ENCODE measurements around the gene PSMG4. TPM values are rescaled to one million over a fixed set of nuclear protein-coding genes. Genes with fewer than 3 reads are reported as not detected.
"Not testable (repeated sequence)": the region's sequence is repeated elsewhere in the genome, so short reads cannot be mapped to it uniquely, and the experiment has no call there.

PSMG4 gene
- total RNA-seq, 1 donor, result 19.9 TPM

GRCh38 chr6:3244003-3244831 lies 14.5 kb upstream of the PSMG4 start:
- DNase-seq (ENCODE audit: low read depth), result no peak
- H3K4me3 ChIP-seq (ENCODE audit: low read depth, low read length), result no peak overlapping the region
- TF ChIP-seq, protein P1, sequence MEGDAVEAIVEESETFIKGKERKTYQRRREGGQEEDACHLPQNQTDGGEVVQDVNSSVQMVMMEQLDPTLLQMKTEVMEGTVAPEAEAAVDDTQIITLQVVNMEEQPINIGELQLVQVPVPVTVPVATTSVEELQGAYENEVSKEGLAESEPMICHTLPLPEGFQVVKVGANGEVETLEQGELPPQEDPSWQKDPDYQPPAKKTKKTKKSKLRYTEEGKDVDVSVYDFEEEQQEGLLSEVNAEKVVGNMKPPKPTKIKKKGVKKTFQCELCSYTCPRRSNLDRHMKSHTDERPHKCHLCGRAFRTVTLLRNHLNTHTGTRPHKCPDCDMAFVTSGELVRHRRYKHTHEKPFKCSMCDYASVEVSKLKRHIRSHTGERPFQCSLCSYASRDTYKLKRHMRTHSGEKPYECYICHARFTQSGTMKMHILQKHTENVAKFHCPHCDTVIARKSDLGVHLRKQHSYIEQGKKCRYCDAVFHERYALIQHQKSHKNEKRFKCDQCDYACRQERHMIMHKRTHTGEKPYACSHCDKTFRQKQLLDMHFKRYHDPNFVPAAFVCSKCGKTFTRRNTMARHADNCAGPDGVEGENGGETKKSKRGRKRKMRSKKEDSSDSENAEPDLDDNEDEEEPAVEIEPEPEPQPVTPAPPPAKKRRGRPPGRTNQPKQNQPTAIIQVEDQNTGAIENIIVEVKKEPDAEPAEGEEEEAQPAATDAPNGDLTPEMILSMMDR (IDR thresholded peaks at IDR 0.05; ENCODE audit: insufficient read depth, low read depth, low read length), result no peak

GRCh38 chr6:3244832-3245161 lies 13.9 kb upstream of the PSMG4 start:
- DNase-seq (ENCODE audit: low read depth); H3K4me3 ChIP-seq (ENCODE audit: low read depth, low read length): not testable (repeated sequence)

DNA sequence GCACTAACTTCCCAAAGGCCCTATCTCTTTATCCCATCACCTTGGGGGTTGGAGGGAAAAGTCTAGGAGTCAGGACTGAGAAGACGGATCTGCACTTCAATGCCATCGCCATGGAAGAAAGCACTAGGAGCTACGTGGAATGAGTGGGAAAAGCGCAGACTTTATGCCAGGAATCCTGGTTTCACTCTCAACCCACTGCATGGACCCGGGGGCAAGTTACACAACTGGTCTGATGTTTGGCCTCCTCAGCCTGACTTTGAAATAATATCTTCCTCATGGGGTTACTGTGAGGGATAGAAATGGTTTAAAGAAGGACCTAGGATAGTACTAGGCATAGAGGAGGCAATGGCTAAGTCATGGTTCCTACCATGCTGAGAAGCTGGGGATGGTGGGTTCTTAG lies 13.5 kb upstream of the PSMG4 start:
- DNase-seq (ENCODE audit: low read depth), result no peak
- TF ChIP-seq, protein P1 (IDR thresholded peaks at IDR 0.05; ENCODE audit: insufficient read depth, low read depth, low read length), result no peak
- no peak overlapping the region for H3K4me3 ChIP-seq (ENCODE audit: low read depth, low read length)

DNA sequence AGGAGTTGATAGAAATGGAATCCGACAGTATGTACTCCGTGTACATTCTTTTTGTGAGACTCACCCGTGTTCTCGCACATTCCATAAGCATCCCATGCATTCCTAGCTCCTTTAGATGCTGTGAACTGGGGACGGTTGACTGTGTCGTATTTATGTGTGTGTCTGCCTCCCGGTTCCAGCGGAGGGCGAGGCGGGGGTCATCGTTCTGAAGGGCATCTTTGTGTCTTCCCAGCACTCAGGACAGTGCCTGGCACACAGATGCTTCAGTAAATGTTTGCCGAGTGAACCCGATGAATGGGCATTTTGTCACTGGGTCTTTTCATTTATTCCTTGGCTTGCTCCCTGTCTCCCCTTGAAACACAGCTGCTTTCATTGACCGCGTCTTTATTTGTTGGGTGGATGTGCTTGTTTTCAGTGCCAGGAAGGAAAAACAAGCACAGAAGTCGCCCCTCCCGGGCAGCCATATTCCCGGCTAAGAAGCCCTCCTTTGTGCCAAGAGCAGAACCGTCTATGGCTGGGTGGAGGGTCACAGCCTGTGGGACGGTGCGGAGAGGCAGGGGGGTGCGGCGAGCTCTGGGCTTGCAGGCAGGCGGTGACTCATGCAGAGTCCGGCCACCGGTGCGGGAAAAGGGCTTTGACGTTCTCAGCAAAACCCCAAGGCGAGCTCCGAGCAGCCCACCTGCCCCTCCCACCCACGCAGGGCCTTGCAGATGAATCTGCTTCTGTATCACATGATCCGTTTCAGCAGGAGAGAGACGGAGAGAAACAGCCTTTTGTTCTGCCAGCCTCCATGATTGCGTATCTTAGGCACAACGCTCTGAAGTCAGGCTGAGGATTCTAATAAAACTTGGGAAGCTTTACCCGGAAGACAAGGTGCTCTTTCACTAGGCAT lies 11.2 kb upstream of the PSMG4 start:
- DNase-seq (ENCODE audit: low read depth), result peak; percentile 91

GRCh38 chr6:3249821-3250220 lies 8.9 kb upstream of the PSMG4 start:
- no peak overlapping the region for H3K4me3 ChIP-seq (ENCODE audit: low read depth, low read length)
- TF ChIP-seq, protein P1 (IDR thresholded peaks at IDR 0.05; ENCODE audit: insufficient read depth, low read depth, low read length), result no peak
- no peak for DNase-seq (ENCODE audit: low read depth)

More for the DNA sequence above, 11.2 kb upstream of the PSMG4 start:
- H3K4me3 ChIP-seq (ENCODE audit: low read depth, low read length), result peak overlapping the region; percentile 45
- TF ChIP-seq, protein P1 (IDR thresholded peaks at IDR 0.05; ENCODE audit: insufficient read depth, low read depth, low read length), result no peak

DNA sequence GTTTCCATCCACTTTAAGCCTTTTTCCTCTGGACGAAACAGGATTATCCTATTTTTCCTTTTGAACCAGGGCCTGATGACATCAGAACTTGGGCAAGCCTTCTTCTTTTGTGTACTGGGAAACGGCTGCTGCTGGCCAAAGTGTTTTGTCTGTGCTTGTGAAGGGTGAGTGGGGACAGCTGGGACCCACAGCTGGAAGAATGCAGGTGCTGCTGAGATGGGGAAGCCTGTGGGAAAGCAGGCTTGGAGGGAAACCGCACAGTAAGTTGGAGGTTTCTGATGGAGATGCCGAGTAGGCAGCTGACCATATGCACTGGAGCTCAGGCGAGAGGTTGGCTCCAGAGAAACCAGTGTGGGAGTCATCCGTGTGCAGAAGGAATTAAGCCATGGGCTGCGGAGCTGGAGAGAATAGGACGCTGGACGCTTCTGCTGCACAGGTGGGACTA lies 8.5 kb upstream of the PSMG4 start:
- no peak overlapping the region for H3K4me3 ChIP-seq (ENCODE audit: low read depth, low read length)
- DNase-seq (ENCODE audit: low read depth), result no peak
- TF ChIP-seq, protein P1 (IDR thresholded peaks at IDR 0.05; ENCODE audit: insufficient read depth, low read depth, low read length), result no peak
